ENCODE data around the gene SMYD5.
A peak's percentile ranks its signal among the peaks of the same experiment; 100 is the strongest.
"Not testable (repeated sequence)": the region's sequence is repeated elsewhere in the genome, so short reads cannot be mapped to it uniquely, and the experiment has no call there.

SMYD5 gene

DNA sequence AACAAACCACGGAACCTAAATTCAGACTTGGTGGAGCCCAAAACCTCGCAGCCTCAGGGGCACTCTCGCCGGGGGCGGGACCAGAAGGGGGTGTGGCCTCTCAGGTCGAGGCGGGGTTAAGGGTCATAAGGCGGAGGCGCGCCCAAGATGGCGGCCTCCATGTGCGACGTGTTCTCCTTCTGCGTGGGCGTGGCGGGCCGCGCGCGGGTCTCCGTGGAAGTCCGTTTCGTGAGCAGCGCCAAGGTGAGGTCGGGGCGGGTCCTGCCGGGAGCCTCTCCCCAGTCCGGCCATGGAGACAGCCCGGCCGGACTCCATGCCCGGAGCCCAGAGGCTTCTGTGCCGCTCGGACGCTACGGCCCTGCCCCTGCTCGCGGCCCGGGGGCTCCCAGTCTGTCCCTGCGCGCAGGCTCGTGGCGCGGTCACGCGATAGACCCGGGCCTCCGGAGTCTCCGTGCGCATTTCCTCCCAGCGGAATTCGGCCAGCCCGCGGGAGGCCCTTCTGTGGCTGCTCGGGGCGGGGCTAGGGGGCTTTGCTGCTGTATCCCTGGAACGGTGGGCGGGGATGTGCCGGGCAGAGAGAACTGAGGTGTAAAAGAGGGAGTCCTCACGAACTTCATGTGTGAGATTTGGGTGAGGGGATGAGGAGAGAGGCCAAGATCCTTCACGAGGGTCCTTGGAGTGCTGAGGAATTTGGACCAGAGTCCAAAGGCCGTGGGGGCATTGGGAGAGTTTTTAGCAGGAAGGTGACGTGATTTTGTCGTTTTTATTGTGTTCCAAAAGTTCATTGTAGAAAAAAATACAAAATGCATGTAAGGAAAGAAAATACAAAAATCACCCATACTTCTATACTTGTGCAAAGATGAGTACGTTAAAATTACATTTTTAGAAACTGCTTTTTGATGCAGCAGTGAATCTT lies at the start of gene SMYD5:
TSS of gene SMYD5 (plus strand) at position 126 of the 916 bp plus-strand sequence. CDS start at position 148, 22 bp downstream.
- peak; percentile 95 for DNase-seq

DNA sequence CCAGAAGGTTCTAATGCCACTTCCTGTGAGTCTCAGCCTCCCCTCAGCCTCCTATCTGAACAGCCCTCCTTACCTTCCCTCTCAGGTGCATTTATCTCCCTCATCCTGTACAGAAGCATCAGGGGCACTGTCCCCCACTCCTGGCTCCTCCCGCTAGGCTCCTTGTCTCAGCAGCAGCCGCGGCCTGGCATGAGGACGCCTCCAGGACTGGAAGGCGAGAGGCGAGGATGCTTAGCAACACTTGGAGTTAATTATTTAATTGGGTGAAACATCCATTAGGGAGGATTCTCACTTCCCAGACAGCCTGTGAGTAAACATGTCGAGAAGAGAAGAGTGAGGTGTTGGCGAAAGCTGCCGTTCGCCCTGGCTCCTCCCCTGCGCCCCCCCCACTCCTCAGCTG lies 48.1 kb upstream of the SMYD5 start:
- DNase-seq = not testable (repeated sequence)

DNA sequence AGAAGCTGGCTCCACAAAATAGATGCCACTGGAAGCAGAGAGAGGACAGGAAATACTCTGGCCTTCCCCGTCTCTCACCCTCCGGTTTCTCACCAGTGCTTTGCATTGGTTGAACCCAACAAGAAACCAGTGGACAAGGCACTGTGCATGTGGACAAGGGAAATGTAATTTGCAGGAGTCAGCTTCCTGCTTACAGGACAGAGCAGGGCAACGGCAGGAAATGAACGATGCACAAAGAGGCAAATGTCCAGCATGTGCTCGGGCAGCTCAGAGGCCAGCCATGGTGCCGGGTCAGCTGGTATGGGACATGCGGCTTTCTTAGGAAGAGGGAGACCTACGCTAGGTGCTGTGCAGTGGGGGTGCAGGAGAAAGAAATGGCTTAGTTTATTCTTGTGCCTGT lies 47.2 kb upstream of the SMYD5 start:
- DNase-seq = not testable (repeated sequence)

DNA sequence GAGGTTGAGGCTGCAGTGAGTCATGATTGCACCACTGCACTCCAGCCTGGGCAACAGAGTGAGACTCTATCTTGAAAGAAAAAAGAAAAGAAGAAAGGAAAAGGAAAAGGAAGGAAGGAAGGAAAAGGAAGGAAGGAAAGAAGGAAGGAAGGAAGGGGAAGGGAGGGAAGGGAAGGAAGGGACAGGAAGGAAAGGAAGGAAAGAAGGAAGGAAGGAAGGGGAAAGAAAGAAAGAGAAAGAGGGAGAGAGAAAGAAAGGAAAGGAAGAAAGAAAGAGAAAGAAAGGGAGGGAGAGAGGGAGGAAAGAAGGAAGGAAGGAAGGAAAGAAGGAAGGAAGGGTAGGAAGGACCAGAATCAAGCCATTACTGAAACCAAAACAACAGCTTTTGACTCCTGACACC lies 45.7 kb upstream of the SMYD5 start:
- DNase-seq = not testable (repeated sequence)

DNA sequence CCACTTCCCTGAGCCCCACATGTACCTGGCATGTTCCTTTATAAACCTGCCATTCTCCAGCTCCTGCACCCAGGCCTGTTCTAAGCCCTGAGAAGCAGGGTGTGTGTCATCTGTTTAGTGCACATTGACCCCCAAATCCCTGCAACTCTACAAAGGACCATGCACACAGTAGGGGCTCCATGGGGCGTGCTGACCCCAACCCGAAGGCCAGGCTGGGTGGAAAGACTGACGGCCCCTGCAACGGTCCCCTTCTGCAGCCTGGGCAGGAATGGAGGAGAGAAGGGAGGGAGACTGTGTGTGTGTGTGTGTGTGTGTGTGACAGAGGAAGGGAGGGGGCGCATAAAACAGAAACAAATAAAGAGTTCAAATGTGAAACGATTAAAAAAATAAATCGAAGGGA lies 43.7 kb upstream of the SMYD5 start:
- not testable (repeated sequence) for DNase-seq

DNA sequence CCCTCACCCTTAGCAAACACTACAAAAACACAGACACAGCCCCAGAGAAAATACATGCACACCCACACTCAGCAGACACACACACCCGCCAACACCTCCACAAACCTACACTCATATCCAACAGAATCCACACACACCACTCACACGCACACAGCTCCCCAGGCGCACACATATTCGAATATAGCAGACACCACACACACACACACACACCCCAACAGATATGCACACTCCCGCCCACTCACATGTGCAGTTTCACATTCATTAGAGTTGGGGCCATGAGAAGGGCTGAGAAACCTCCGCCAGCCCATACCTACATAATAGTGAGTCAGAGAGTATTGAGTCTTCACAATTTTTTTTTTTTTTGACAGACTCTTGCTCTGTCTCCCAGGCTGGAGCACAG lies 41.1 kb upstream of the SMYD5 start:
- peak; percentile 11 for DNase-seq

DNA sequence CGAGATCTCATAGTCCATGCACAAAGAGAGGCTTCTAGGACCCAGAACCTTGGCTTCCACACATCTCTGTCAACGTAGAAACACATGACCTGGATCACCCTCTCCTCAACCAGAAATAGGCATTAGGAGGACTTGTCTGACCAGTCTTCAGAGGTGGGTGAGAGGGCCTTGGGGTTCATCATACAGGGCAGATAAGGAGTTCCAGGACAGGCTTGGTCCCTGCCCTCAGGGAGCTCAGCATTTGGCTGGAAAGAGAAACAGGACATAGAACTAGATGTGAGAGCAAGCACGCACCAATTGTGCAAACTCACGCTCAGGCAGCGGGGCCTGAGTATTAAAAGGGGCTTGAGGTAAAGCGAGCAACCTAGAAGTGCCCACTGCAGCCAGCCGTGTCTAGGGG lies 40.3 kb upstream of the SMYD5 start:
- DNase-seq = no peak

DNA sequence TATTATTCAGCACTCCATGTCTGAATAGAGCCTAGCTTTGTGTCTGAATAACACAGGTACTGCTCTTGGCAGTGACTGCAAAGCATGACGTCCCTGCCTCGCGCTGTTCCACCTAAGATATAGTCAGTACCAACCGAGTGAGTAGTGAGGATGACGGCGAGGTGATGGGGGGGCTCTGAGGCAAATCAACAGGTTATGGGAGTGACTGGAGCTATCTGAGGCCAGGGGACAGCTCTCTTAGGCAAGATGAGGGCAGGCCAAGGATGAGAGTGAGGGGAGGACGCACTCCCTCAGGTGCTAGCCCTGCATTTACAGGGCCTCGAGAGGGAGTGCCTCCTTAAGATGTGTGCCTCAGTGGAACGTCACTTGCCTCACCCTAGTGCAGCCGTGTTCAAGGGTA lies 39.8 kb upstream of the SMYD5 start:
- DNase-seq = no peak

DNA sequence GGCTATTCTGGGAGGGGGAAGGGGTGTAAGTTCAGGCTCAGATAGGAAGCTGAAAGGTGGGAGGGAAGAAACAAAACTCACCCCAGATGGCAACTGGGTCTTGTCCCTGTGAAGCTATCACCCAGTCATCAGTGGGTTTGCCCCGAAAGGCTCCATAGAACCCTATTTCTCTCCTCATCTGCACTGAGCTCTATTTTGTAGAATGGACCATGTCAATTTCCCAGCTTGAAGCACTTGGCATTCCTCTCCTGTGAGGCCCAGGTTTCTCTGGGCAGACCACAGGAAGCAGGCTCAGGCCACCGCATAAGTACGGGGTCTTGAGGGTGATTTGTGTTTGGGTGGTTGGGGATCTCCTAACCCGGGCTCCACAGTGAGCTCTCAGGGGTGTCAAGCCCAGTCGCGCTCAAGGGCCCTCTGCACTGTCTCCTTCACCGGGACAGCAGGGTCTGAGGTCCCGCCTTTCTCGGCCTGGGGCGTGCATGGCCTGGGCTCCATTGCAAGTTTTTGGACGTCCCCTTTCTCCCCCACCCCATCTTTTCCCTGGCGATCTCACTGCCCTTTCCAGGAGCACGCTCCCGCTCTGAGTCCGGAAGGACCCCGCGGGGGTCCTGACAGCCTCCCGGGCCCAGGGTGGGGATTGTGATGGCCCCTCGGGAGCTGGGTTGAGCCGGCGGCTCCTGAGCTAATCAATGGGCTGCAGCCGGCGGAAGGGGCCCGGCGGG lies 38.9 kb upstream of the SMYD5 start:
- no peak for DNase-seq

DNA sequence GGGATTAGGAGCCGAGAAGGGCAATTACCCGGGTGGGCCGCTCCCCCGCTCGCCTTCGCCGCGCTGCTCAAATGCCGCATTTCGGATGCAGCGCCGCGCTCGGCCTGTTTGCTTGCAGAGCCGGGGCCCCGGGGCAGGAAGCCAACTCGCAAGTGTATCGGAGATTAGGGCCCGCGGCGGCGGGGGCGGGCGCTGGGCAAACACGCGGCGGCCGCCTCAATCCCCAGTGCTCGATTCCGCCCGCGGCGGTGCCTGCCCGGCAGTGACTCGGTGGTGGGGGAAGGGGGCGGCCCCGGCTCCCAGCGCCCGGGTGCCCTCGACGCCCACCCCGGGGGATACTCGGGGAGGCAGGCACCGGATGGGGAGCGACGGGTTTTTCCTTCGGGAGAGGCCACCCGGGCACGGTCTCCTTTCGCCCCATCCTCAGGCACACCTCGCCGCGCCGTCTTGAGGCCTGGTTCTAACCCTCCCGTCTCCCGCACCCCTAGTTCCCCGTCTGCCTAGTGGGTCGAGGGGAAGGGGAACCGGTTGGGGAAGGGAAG lies 38.3 kb upstream of the SMYD5 start:
- peak; percentile 50 for DNase-seq

DNA sequence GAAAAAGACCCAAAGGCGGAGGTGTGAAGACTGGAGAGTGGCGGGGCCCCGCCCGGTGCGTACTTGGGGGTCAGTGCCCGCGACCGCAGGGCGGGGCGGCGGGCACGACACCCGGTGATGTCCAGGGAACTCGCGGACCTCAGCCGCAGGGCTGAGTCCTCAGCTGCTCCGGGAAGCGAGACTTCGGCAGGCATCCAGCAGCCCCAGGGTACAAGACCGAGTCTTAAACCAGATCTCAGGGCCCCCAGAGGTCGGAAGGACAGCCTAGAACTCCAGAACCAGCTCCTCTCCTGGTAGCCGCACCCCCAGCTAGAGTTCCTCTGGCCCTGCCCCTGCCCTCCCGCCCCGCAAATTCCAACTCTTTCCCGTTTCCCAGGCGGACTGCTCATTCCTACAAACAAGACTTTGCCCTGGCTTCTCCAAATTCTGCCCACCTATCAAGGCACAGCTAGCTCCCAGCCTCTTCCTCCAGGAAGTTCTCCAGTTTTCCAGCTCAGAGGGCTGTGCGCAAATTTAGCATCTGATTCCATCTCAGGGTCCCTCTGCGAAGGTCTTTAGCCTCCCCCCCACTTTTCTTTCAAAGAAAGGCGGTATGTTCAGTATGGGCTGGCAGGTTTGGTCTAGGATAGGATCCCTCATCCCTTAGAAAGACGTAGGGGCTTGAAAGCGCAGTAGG lies 37.7 kb upstream of the SMYD5 start:
- DNase-seq = peak; percentile 5

DNA sequence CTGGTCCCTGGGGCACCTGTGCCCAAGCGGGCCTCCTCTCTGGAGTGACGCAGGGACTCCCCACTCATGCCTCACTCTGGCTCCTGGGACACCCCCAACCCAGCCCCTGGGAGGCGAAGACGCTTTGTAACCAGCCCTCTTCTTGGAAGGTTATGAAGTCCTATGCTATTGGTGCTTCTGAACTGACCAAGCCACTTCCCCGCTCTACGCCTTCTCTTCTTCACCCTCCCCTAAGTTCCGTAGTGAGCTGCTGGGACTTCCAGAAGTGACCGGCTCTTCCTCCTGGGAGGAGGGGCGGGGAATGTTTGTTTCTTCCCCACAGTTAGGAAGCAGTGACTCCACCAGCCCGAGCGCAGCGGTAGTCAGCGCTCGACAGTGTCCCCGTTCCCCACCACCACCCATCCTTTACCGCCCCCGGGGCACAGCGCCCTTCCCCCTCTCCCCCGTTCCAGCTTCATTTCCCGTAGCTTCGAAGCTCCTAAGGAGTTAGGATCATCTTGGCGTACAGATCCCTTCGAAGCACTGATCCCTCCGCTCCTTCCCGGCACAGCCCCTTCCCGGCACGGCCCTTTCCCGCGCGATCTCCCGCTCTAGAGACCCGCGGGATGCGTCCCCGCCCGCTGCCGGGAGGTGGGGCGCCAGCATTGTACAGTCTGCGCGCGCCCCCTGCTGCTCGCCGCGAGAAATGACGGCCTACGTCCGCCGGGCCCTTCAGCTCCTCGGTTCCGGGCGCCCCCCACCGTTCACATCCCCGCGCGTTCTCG lies 37.0 kb upstream of the SMYD5 start:
- peak; percentile 91 for DNase-seq

DNA sequence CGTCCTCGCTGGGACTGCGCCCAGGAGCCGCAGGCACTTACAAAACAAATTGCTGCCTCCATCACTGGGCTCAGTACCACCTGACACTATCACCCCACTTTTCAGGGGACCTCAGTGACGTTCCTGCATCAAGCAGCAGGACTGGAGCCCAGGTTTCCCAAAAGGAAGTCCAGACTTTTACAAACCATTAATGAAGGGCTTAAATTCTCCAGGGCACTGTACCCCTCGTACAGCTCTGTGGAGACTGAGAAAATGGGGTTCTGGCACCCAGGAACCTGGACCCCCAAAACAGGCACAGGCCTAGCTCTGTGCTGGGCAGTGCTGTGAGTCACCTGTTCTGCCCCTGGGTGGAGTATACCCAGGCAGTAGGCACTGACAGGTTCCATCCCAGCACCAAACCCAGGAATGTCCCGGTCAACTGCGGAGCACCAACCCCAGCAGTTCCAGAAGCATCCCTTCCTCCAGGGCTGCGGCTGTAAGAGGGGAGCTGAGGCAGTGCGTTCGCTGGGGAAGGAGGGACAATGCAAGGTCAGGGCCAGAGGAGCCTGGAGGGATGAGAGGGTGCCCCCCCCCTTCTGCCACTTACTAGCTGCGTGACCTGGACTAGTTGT lies 36.3 kb upstream of the SMYD5 start:
- no peak for DNase-seq

DNA sequence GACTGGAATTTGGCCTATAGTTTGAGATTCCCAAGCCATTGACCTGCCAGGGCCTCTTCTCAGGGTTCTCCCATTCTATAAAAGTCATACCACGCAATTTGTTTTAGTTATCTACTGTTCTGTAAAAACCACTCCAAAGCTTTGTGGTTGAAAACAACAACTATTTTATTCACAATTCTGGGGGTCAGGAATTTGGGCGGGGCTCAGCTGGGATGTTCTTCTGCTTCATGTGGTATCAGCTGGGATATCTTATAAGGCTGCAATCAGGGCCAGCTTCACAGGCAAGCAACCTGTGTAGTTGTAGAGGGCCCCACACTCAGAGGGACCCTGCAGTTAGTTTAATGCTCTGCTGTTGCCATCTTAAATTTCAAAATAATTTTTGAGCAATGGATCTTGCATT lies 28.1 kb upstream of the SMYD5 start:
- no peak for DNase-seq

DNA sequence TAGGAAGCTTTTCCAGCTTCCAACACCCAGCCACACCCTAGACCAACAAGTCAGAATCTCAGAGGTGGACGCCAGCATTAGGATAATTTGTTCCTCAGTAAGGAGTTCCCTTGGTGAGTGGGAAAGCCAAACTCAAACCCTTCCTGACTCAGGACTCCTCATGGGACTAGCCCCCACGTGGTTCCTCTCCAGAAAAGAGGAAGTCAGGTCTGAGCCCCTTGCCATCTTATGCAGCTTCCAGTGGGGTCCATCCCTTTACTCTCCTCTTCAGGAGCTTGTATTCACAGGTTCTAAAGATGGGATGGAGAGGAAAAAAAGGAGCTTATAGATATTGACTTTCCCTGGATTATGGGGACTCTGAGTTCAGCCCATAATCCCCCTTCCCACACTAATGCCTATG lies 26.5 kb upstream of the SMYD5 start:
- no peak for DNase-seq

DNA sequence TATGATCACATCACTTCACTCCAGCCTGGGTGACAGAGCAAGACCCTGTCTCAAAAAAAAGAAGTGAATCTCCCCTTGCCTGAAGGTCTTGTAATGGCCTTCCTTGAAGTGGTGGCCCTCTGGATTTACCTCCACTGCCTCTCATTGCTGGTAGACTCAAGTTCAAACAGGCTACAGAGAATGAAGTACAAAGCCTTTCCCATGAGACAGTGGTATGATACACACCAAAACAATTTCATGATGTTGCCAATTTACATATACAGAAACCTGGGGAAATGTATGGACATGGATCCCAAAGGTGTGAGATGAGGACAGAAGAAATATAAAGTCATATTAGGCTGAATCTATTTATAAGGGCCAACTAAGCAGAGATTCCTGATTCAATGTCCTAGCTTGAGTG lies 16.5 kb upstream of the SMYD5 start:
- no peak for DNase-seq

DNA sequence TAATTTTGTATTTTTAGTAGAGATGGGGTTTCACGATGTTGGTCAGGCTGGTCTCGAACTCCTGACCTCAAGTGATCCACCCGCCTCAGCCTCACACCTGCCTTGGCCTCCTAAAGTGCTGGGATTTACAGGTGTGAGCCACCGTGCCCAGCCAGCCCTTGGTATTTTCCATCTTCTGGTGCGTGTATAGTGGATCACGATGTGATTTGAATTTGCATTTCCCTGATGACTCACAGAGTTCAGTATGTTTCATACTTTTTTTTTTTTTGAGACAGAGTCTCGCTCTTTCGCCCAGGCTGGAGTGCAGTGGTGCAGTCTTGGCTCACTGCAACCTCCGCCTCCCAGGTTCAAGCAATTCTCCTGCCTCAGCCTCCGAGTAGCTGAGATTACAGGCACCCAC lies 13.8 kb upstream of the SMYD5 start:
- not testable (repeated sequence) for DNase-seq

DNA sequence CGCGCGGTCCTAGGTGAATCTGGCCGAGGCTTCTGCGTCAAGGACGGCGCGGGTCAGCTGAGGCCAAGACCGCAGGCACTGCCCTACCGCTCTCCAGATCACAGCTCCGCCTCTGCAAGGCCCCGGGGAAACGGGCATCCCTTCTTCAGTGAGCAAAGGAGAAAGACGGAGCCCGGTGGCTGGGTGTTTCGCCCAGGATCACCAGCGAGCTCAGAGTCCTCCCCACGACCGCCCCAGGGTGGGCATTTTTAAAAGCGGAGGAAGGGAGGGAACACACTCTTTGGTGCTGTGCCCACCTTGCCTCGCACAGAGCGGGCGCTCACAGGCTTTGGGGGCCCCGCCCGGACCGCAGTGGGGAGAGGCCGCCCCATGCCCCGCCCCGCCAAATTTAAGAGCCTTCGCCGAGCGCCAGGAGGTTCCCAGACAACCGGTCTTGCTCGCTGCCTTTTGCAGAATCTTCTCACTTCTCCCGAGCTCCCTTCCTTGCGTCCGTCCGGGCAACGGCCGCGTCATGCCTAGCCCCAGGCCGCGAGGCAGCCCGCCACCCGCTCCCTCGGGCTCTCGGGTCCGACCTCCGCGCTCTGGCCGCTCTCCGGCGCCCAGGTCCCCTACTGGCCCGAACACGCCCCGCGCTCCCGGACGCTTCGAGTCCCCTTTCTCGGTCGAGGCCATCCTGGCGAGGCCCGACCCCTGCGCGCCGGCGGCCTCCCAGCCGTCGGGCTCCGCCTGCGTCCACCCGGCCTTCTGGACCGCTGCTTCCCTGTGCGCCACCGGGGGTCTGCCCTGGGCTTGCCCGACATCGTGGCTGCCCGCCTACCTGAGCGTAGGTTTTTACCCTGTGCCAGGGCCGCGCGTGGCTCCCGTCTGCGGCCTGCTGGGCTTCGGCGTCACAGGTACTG lies 11.6 kb upstream of the SMYD5 start, which contains the start of gene NOTO:
TSS of gene NOTO (plus strand) at position 419 of the 899 bp plus-strand sequence. CDS start at position 512, 93 bp downstream.
- no peak for DNase-seq

DNA sequence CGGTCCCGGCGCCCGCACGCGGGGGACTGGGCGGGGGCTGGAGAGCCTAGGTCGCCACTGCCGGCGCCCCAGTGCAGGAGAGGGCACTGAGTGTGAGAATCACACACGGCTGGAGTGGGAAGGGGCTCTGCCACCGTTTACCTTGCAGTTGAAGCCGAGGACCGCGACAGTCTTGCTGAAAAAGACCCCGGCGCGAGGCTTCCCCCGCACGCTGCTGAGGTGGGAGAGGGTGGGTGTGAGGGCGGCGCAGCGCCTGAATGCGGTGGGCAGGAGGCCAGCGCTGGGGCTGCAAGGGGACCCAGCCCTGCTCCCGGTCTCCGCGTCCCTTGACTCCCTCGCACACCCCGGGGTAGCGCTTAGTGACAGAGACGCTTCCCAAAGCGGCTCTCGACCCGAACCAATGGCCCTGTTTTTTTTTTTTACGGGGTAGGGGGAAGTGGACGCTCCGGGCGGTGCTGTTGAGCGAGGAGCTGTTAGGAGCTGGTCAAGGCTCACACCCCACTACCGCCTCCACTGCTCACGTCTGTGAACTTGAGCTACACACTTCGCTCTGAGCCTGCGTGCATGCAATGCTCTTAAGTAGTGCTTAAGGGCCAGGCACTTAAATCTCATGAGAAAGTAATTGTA lies 10.9 kb upstream of the SMYD5 start:
- no peak for DNase-seq

DNA sequence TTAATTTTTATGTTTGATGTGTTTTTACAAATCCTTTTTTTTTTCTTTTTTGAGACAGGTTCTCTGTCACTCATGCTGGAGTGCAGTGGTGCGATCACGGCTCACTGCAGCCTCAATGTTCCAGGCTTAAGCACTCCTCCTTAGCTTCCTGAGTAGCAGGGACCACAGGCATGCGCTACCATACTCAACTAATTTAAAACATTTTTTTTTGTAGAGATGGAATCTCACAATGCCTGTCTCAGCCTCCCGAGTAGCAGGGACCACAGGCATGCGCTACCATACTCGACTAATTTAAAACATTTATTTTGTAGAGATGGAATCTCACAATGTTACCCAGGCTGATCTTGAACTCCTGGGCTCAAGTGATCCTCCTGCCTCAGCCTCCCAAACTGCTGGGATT lies 8.4 kb upstream of the SMYD5 start:
- no peak for DNase-seq
